ENCODE results near the gene HMCN2.

- no peak for TF ChIP-seq CTCF (IDR thresholded peaks at IDR 0.05)
- TF ChIP-seq POLR2A (IDR thresholded peaks at IDR 0.05), result no peak
Measured at GRCh38 chr9:130418776-130419175, 153.2 kb downstream of the HMCN2 start.
